HepG2 (cell line): ENCODE measurements around the gene STH. TPM values are rescaled to one million over a fixed set of nuclear protein-coding genes. Genes with fewer than 3 reads are reported as not detected.

ENCODE experiments used
- ERF ChIP-seq: IDR thresholded peaks from 2 replicates; pipeline ENCODE4 v1.6.1; 2018; ENCODE audit warnings: missing biosample characterization, missing genetic modification reagents
- HIVEP1 ChIP-seq: sonication (generic); formaldehyde crosslinking; IDR thresholded peaks from 2 replicates; pipeline ENCODE4 v1.4.0; 2020; ENCODE audit warnings: mild to moderate bottlenecking, missing genetic modification reagents
- KDM4B ChIP-seq: sonication (generic); formaldehyde crosslinking; IDR thresholded peaks from 2 replicates; pipeline ENCODE4 v1.4.0; 2020; ENCODE audit warnings: missing genetic modification reagents
- MIER2 ChIP-seq: IDR thresholded peaks from 2 replicates; pipeline ENCODE4 v1.6.1; 2016; ENCODE audit warnings: missing biosample characterization, missing genetic modification reagents
- NFKBIZ ChIP-seq: IDR thresholded peaks from 2 replicates; pipeline ENCODE4 v1.6.1; 2018; ENCODE audit warnings: missing genetic modification reagents, missing compliant biosample characterization
- NKX3-1 ChIP-seq: sonication (generic); formaldehyde crosslinking; IDR thresholded peaks from 2 replicates; pipeline ENCODE4 v1.5.0; 2020; ENCODE audit warnings: missing genetic modification reagents
- PRMT3 ChIP-seq: sonication (generic); formaldehyde crosslinking; IDR thresholded peaks from 2 replicates; pipeline ENCODE4 v1.8.1; 2022; ENCODE audit warnings: low read depth, mild to moderate bottlenecking, moderate library complexity, missing genetic modification reagents, borderline replicate concordance
- RBFOX2 ChIP-seq: fragments of 200-400 bp; formaldehyde crosslinking; IDR thresholded peaks from 2 replicates; pipeline ENCODE4 v1.6.1; 2017; ENCODE audit warnings: low read depth, mild to moderate bottlenecking, low read length
- TBP ChIP-seq: sonication (generic); formaldehyde crosslinking; IDR thresholded peaks from 2 replicates; pipeline ENCODE4 v1.5.0; 2020; ENCODE audit warnings: missing genetic modification reagents
- ZNF747 ChIP-seq: sonication (generic); formaldehyde crosslinking; IDR thresholded peaks from 2 replicates; pipeline ENCODE4 v1.8.1; 2023; ENCODE audit warnings: missing genetic modification reagents, mild to moderate bottlenecking, borderline replicate concordance
- ZNF766 ChIP-seq: sonication (generic); formaldehyde crosslinking; IDR thresholded peaks from 2 replicates; pipeline ENCODE4 v1.5.0; 2020; ENCODE audit warnings: missing genetic modification reagents, borderline replicate concordance
- ZNF878 ChIP-seq: sonication (generic); formaldehyde crosslinking; IDR thresholded peaks from 2 replicates; pipeline ENCODE4 v1.8.1; 2023; ENCODE audit warnings: mild to moderate bottlenecking, missing genetic modification reagents, moderate library complexity
- polyA plus RNA-seq, 8 experiments: library from polyadenylated mRNA; depleted of rRNA in 3 of 8; stranded (reverse) in 7 of 8; unstranded in 1 of 8; fragments of >200 nt; fragmentation: Illumina TruSeq in 4 of 8; extraction: Trizol in 4 of 8; gene quantifications; 2 replicates each; pipeline versions ENCODE4 v1.2.1 to v1.2.3, GENCODE V29; 2011 to 2016; ENCODE audit warnings: low read depth in 4 of 8, missing spikeins in 1 of 8, mixed read lengths in 1 of 8; ENCODE audit not compliant: insufficient read depth in 1 of 8
- total RNA-seq, 5 experiments: library from RNA; depleted of rRNA; stranded (reverse); fragments of >200 nt; fragmentation: Illumina TruSeq; extraction: Trizol; gene quantifications; 2 replicates each; pipeline ENCODE4 v1.2.3, GENCODE V29; 2016; ENCODE audit warnings: low read depth in 1 of 5
- TF ChIP-seq, protein P1 (sequence below): fragments of 450-650 bp; IDR thresholded peaks from 2 replicates; pipeline ENCODE4 v1.6.1; 2017; ENCODE audit warnings: mild to moderate bottlenecking
- TF ChIP-seq, protein P2 (sequence below), 2 experiments: sonication (generic) in 1 of 2; formaldehyde crosslinking in 1 of 2; IDR thresholded peaks; 2 replicates each; pipeline versions ENCODE4 v1.4.0 to v1.6.1; 2018 to 2020; ENCODE audit warnings: missing genetic modification reagents in 2 of 2, borderline replicate concordance in 1 of 2, low read depth in 1 of 2, mild to moderate bottlenecking in 1 of 2, missing biosample characterization in 1 of 2
- TF ChIP-seq, protein P3 (sequence below): sonication (generic); formaldehyde crosslinking; IDR thresholded peaks from 2 replicates; pipeline ENCODE4 v1.4.0; 2020; ENCODE audit warnings: missing genetic modification reagents, borderline replicate concordance
- TF ChIP-seq, protein P4 (sequence below): sonication (generic); formaldehyde crosslinking; IDR thresholded peaks from 2 replicates; pipeline ENCODE4 v1.5.1; 2020; ENCODE audit warnings: missing genetic modification reagents, mild to moderate bottlenecking, borderline replicate concordance

STH gene
- total and polyA plus RNA-seq, 2 of the 13 experiments (the other 11 are each of a cell fraction or from before 2014, with no cell fraction given) = not detected

DNA sequence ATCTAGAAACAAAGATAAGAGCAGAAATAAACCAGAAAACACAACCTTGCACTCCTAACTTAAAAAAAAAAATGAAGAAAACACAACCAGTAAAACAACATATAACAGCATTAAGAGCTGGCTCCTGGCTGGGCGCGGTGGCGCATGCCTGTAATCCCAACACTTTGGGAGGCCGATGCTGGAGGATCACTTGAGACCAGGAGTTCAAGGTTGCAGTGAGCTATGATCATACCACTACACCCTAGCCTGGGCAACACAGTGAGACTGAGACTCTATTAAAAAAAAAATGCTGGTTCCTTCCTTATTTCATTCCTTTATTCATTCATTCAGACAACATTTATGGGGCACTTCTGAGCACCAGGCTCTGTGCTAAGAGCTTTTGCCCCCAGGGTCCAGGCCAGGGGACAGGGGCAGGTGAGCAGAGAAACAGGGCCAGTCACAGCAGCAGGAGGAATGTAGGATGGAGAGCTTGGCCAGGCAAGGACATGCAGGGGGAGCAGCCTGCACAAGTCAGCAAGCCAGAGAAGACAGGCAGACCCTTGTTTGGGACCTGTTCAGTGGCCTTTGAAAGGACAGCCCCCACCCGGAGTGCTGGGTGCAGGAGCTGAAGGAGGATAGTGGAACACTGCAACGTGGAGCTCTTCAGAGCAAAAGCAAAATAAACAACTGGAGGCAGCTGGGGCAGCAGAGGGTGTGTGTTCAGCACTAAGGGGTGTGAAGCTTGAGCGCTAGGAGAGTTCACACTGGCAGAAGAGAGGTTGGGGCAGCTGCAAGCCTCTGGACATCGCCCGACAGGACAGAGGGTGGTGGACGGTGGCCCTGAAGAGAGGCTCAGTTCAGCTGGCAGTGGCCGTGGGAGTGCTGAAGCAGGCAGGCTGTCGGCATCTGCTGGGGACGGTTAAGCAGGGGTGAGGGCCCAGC lies 2.6 kb downstream of the STH start (continued):
- TF ChIP-seq, protein P1, sequence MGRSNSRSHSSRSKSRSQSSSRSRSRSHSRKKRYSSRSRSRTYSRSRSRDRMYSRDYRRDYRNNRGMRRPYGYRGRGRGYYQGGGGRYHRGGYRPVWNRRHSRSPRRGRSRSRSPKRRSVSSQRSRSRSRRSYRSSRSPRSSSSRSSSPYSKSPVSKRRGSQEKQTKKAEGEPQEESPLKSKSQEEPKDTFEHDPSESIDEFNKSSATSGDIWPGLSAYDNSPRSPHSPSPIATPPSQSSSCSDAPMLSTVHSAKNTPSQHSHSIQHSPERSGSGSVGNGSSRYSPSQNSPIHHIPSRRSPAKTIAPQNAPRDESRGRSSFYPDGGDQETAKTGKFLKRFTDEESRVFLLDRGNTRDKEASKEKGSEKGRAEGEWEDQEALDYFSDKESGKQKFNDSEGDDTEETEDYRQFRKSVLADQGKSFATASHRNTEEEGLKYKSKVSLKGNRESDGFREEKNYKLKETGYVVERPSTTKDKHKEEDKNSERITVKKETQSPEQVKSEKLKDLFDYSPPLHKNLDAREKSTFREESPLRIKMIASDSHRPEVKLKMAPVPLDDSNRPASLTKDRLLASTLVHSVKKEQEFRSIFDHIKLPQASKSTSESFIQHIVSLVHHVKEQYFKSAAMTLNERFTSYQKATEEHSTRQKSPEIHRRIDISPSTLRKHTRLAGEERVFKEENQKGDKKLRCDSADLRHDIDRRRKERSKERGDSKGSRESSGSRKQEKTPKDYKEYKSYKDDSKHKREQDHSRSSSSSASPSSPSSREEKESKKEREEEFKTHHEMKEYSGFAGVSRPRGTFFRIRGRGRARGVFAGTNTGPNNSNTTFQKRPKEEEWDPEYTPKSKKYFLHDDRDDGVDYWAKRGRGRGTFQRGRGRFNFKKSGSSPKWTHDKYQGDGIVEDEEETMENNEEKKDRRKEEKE = no peak
- TF ChIP-seq HIVEP1 (CRISPR knock-in tag) (0 out of 2 replicates have a peak, but pooled peaks have one; percentile 3), MIER2 (CRISPR knock-in tag) (no peak), ZNF878 (CRISPR knock-in tag) (no peak), ZNF766 (CRISPR knock-in tag) (no peak), KDM4B (CRISPR knock-in tag) (no peak), PRMT3 (CRISPR knock-in tag) (no peak), NFKBIZ (no peak), TBP (CRISPR knock-in tag) (no peak), ZNF747 (CRISPR knock-in tag) (no peak), ERF (CRISPR knock-in tag) (no peak), NKX3-1 (CRISPR knock-in tag) (no peak), RBFOX2 (no peak)
- TF ChIP-seq, protein P2, sequence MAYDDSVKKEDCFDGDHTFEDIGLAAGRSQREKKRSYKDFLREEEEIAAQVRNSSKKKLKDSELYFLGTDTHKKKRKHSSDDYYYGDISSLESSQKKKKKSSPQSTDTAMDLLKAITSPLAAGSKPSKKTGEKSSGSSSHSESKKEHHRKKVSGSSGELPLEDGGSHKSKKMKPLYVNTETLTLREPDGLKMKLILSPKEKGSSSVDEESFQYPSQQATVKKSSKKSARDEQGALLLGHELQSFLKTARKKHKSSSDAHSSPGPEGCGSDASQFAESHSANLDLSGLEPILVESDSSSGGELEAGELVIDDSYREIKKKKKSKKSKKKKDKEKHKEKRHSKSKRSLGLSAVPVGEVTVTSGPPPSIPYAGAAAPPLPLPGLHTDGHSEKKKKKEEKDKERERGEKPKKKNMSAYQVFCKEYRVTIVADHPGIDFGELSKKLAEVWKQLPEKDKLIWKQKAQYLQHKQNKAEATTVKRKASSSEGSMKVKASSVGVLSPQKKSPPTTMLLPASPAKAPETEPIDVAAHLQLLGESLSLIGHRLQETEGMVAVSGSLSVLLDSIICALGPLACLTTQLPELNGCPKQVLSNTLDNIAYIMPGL (CRISPR knock-in tag; IDR thresholded peaks at IDR 0.05; ENCODE audit: borderline replicate concordance in 1 of 2, low read depth in 1 of 2) = peak; percentile 6 to 51; a peak in 2 of 4 replicates
- TF ChIP-seq, protein P3, sequence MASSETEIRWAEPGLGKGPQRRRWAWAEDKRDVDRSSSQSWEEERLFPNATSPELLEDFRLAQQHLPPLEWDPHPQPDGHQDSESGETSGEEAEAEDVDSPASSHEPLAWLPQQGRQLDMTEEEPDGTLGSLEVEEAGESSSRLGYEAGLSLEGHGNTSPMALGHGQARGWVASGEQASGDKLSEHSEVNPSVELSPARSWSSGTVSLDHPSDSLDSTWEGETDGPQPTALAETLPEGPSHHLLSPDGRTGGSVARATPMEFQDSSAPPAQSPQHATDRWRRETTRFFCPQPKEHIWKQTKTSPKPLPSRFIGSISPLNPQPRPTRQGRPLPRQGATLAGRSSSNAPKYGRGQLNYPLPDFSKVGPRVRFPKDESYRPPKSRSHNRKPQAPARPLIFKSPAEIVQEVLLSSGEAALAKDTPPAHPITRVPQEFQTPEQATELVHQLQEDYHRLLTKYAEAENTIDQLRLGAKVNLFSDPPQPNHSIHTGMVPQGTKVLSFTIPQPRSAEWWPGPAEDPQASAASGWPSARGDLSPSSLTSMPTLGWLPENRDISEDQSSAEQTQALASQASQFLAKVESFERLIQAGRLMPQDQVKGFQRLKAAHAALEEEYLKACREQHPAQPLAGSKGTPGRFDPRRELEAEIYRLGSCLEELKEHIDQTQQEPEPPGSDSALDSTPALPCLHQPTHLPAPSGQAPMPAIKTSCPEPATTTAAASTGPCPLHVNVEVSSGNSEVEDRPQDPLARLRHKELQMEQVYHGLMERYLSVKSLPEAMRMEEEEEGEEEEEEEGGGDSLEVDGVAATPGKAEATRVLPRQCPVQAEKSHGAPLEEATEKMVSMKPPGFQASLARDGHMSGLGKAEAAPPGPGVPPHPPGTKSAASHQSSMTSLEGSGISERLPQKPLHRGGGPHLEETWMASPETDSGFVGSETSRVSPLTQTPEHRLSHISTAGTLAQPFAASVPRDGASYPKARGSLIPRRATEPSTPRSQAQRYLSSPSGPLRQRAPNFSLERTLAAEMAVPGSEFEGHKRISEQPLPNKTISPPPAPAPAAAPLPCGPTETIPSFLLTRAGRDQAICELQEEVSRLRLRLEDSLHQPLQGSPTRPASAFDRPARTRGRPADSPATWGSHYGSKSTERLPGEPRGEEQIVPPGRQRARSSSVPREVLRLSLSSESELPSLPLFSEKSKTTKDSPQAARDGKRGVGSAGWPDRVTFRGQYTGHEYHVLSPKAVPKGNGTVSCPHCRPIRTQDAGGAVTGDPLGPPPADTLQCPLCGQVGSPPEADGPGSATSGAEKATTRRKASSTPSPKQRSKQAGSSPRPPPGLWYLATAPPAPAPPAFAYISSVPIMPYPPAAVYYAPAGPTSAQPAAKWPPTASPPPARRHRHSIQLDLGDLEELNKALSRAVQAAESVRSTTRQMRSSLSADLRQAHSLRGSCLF (CRISPR knock-in tag) = no peak
- TF ChIP-seq, protein P4, sequence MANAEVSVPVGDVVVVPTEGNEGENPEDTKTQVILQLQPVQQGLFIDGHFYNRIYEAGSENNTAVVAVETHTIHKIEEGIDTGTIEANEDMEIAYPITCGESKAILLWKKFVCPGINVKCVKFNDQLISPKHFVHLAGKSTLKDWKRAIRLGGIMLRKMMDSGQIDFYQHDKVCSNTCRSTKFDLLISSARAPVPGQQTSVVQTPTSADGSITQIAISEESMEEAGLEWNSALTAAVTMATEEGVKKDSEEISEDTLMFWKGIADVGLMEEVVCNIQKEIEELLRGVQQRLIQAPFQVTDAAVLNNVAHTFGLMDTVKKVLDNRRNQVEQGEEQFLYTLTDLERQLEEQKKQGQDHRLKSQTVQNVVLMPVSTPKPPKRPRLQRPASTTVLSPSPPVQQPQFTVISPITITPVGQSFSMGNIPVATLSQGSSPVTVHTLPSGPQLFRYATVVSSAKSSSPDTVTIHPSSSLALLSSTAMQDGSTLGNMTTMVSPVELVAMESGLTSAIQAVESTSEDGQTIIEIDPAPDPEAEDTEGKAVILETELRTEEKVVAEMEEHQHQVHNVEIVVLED (CRISPR knock-in tag) = no peak
